OCI-LY1 (cell line): ENCODE results near the gene EMC10.

Experiments used
- H2AFZ ChIP-seq: fragments of 200-600 bp; sonication (generic), shearing (Covaris generic); 2 replicates; pipeline ENCODE4 v1.6.0; 2014; ENCODE audit warnings: antibody characterized with exemption, mild to moderate bottlenecking, low read length
- H3F3A ChIP-seq: fragments of 200-600 bp; sonication (generic), shearing (Covaris generic); 2 replicates; pipeline ENCODE4 v1.6.0; 2014; ENCODE audit warnings: mild to moderate bottlenecking, antibody characterized with exemption, low read length, moderate library complexity; ENCODE audit not compliant: insufficient read depth
- H3K27ac ChIP-seq: fragments of 200-600 bp; sonication (generic); 2 replicates; pipeline ENCODE4 v1.5.1; 2014; ENCODE audit warnings: low read length, mixed run types, mild to moderate bottlenecking, low read depth; ENCODE audit not compliant: poor library complexity, severe bottlenecking
- H3K27me3 ChIP-seq: fragments of 200-600 bp; sonication (generic); 2 replicates; pipeline ENCODE4 v1.6.0; 2014; ENCODE audit warnings: antibody characterized with exemption, mild to moderate bottlenecking, low read length, moderate library complexity; ENCODE audit not compliant: insufficient read depth
- H3K36me3 ChIP-seq: fragments of 200-600 bp; sonication (generic); 2 replicates; pipeline ENCODE4 v1.6.1; 2014; ENCODE audit warnings: mild to moderate bottlenecking, antibody characterized with exemption, low read length, moderate library complexity, mixed read lengths; ENCODE audit not compliant: insufficient read depth
- H3K4me1 ChIP-seq: fragments of 200-600 bp; sonication (generic); 2 replicates; pipeline ENCODE4 v1.5.1; 2014; ENCODE audit warnings: mild to moderate bottlenecking, low read length, moderate library complexity; ENCODE audit not compliant: insufficient read depth, severe bottlenecking
- H3K4me2 ChIP-seq: fragments of 200-600 bp; sonication (generic), shearing (Covaris generic); 2 replicates; pipeline ENCODE4 v1.6.1; 2014; ENCODE audit warnings: low read length
- H3K4me3 ChIP-seq: fragments of 200-600 bp; sonication (generic); 2 replicates; pipeline ENCODE4 v1.5.1; 2014; ENCODE audit warnings: low read length, low read depth, mild to moderate bottlenecking, mixed read lengths; ENCODE audit not compliant: poor library complexity, severe bottlenecking
- H3K79me2 ChIP-seq: fragments of 200-600 bp; shearing (Covaris generic); 2 replicates; pipeline ENCODE4 v1.6.1; 2016; ENCODE audit warnings: mixed run types, low read length, mixed read lengths; ENCODE audit not compliant: insufficient read depth
- H3K9ac ChIP-seq: fragments of 200-600 bp; sonication (generic), shearing (Covaris generic); 2 replicates; pipeline ENCODE4 v1.6.1; 2014; ENCODE audit warnings: mild to moderate bottlenecking, low read length, mixed read lengths
- H3K9me2 ChIP-seq: fragments of 200-600 bp; sonication (generic), shearing (Covaris generic); 2 replicates; pipeline ENCODE4 v1.6.1; 2014; ENCODE audit warnings: low read depth, mild to moderate bottlenecking, low read length, mixed read lengths
- H3K9me3 ChIP-seq: fragments of 200-600 bp; shearing (Covaris generic); 2 replicates; pipeline ENCODE4 v1.6.1; 2014; ENCODE audit warnings: low read length, mixed read lengths
- H4K20me1 ChIP-seq: fragments of 200-600 bp; sonication (generic), shearing (Covaris generic); 2 replicates; pipeline ENCODE4 v1.6.0; 2016; ENCODE audit warnings: mild to moderate bottlenecking, low read length; ENCODE audit not compliant: insufficient read depth
- CTCF ChIP-seq: fragments of 200-600 bp; sonication (generic), shearing (Covaris generic); IDR thresholded peaks from 2 replicates; pipeline ENCODE4 v1.5.1; 2017; ENCODE audit warnings: mild to moderate bottlenecking, antibody characterized with exemption, low read length, moderate library complexity, mixed read lengths
- EZH2 ChIP-seq: fragments of 200-600 bp; sonication (generic), shearing (Covaris generic); IDR thresholded peaks from 2 replicates; pipeline ENCODE4 v1.8.0; 2017; ENCODE audit warnings: borderline replicate concordance, mixed run types, mild to moderate bottlenecking, antibody characterized with exemption, low read length, moderate library complexity, mixed read lengths

EMC10 gene

GRCh38 chr19:50505856-50506611 is 29.7 kb downstream of the EMC10 start:
- peaks cover 6% of the 10 kb centered on the region for H3K4me1 ChIP-seq
- H3K36me3 ChIP-seq: no peaks in the 10 kb centered on the region
- no peaks in the 10 kb centered on the region for H3K9me2 ChIP-seq
- no peaks in the 10 kb centered on the region for H3K79me2 ChIP-seq
- H3K4me2 ChIP-seq: no peak overlapping the region
- H3K27me3 ChIP-seq: no peaks in the 10 kb centered on the region; the same call in 1 of the 2 replicates
- no peak for TF ChIP-seq CTCF
- no peak for TF ChIP-seq EZH2
- no peak overlapping the region for H3K27ac ChIP-seq
- no peaks in the 10 kb centered on the region for H3K9me3 ChIP-seq
- H2AFZ ChIP-seq: no peak overlapping the region
- no peaks in the 10 kb centered on the region for H3F3A ChIP-seq
- H3K9ac ChIP-seq: no peak overlapping the region
- H3K4me3 ChIP-seq: no peak overlapping the region
- no peaks in the 10 kb centered on the region for H4K20me1 ChIP-seq

GRCh38 chr19:50506700-50507099 is 30.4 kb downstream of the EMC10 start:
- Histone ChIP-seq H3K36me3 (no peaks in the 10 kb centered on the region), H3K27ac (no peak overlapping the region)

GRCh38 chr19:50507376-50507775 is 31.1 kb downstream of the EMC10 start:
- no peak overlapping the region for H3K9ac ChIP-seq
- H3K36me3 ChIP-seq: no peaks in the 10 kb centered on the region
- H3K4me1 ChIP-seq: peaks cover 14% of the 10 kb centered on the region
- H4K20me1 ChIP-seq: no peaks in the 10 kb centered on the region
- no peaks in the 10 kb centered on the region for H3K9me3 ChIP-seq
- H3K9me2 ChIP-seq: no peaks in the 10 kb centered on the region
- no peaks in the 10 kb centered on the region for H3K27me3 ChIP-seq
- H3K79me2 ChIP-seq: no peaks in the 10 kb centered on the region
- no peak overlapping the region for H3K4me3 ChIP-seq
- H2AFZ ChIP-seq: no peak overlapping the region
- no peaks in the 10 kb centered on the region for H3F3A ChIP-seq
- TF ChIP-seq CTCF (no peak), EZH2 (no peak)
- H3K4me2 ChIP-seq: no peak overlapping the region
- no peak overlapping the region for H3K27ac ChIP-seq

More at GRCh38 chr19:50506700-50507099, 30.4 kb downstream of the EMC10 start:
- Histone ChIP-seq H2AFZ (no peak overlapping the region), H3K9ac (no peak overlapping the region), H3K4me1 (peaks cover 9% of the 10 kb centered on the region), H3K27me3 (no peaks in the 10 kb centered on the region), H3K9me2 (no peaks in the 10 kb centered on the region), H3K4me2 (no peak overlapping the region), H3F3A (no peaks in the 10 kb centered on the region), H3K4me3 (no peak overlapping the region), H4K20me1 (no peaks in the 10 kb centered on the region), H3K79me2 (no peaks in the 10 kb centered on the region), H3K9me3 (no peaks in the 10 kb centered on the region)
- no peak for TF ChIP-seq CTCF
- no peak for TF ChIP-seq EZH2
